LNCAP (cell line): Measurements from ENCODE around the gene DAP.

Experiments used
- CTCF ChIP-seq: fragments of 450-650 bp; IDR thresholded peaks from 2 replicates; pipeline ENCODE4 v1.5.1; 2017; ENCODE audit warnings: mild to moderate bottlenecking

Gene DAP

GRCh38 chr5:10673407-10673806, 87.6 kb downstream of the DAP start:
- TF ChIP-seq CTCF, result no peak

GRCh38 chr5:10673017-10673389, 88.0 kb downstream of the DAP start:
- TF ChIP-seq CTCF, result no peak

GRCh38 chr5:10672146-10673016, 88.7 kb downstream of the DAP start:
- TF ChIP-seq CTCF, result no peak

GRCh38 chr5:10671041-10672008, 89.7 kb downstream of the DAP start:
- TF ChIP-seq CTCF, result no peak

- TF ChIP-seq CTCF, result no peak
Observed at GRCh38 chr5:10669983-10670382, 91.1 kb downstream of the DAP start.

GRCh38 chr5:10668697-10669096, 92.3 kb downstream of the DAP start:
- no peak for TF ChIP-seq CTCF

GRCh38 chr5:10667431-10668057, 93.5 kb downstream of the DAP start:
- no peak for TF ChIP-seq CTCF
